T-cell (primary cell): ENCODE results near the gene FAT4. TPM values are rescaled to one million over a fixed set of nuclear protein-coding genes. Genes with fewer than 3 reads are reported as not detected.

Source experiments
- ATAC-seq, 4 experiments: fragments of 200-7000 bp in 3 of 4; fragments of 150-1000 bp in 1 of 4; cut with Tn5 transposase; replicated peaks in 1 of 4; 1 replicate in 3 of 4; 2 replicates in 1 of 4; pipeline ENCODE4 v1.10.0; 2021; ENCODE audit warnings: moderate library complexity in 3 of 4, mild to moderate bottlenecking in 2 of 4, moderate number of reproducible peaks in 1 of 4
- CTCF ChIA-PET, 2 donors: fragments of 300-600 bp; sonication (Branson Sonifier 250); formaldehyde crosslinking; loops; one replicate each; lab custom pipeline; 2022; ENCODE audit warnings: antibody characterized with exemption in 2 of 2; lab: Charles Lee
- POLR2A ChIA-PET, 2 donors: fragments of 300-600 bp; sonication (Branson Sonifier 250); formaldehyde crosslinking; loops; one replicate each; lab custom pipeline; 2022; ENCODE audit warnings: antibody characterized with exemption in 2 of 2; lab: Charles Lee
- DNase-seq, 35 experiments: peaks; one replicate each; pipeline versions ENCODE4 v3.0.0 to v3.0.0-alpha.2; 2013 to 2023
- H3K27ac ChIP-seq: one replicate; pipeline ENCODE4 v1.5.1; 2013; ENCODE audit warnings: low read length
- H3K27me3 ChIP-seq, 2 experiments: replicated peaks in 1 of 2; 1 replicate in 1 of 2; 2 replicates in 1 of 2; pipeline versions ENCODE4 v1.6.1 to v1.7.0; 2013; ENCODE audit warnings: low read length in 1 of 2, mixed read lengths in 1 of 2; ENCODE audit not compliant: control insufficient read depth in 2 of 2, insufficient read depth in 2 of 2; ENCODE audit errors: extremely low read depth in 1 of 2
- H3K36me3 ChIP-seq, 2 donors: 1 replicate in 1 of 2; 2 replicates in 1 of 2; pipeline versions ENCODE4 v1.6.1 to v1.7.0; 2013; ENCODE audit warnings: low read length in 1 of 2; ENCODE audit not compliant: control insufficient read depth in 2 of 2, insufficient read depth in 1 of 2; ENCODE audit errors: extremely low read depth in 1 of 2
- H3K4me1 ChIP-seq, 2 experiments: 1 replicate in 1 of 2; 2 replicates in 1 of 2; pipeline versions ENCODE4 v1.6.1 to v1.7.0; 2013; ENCODE audit warnings: low read length in 2 of 2, mixed read lengths in 1 of 2; ENCODE audit not compliant: insufficient read depth in 2 of 2, control insufficient read depth in 1 of 2; ENCODE audit errors: extremely low read depth in 1 of 2
- H3K4me3 ChIP-seq, 2 donors: 1 replicate in 1 of 2; 2 replicates in 1 of 2; pipeline versions ENCODE4 v1.5.1 to v1.7.0; 2013; ENCODE audit warnings: mild to moderate bottlenecking in 2 of 2, low read length in 1 of 2, moderate library complexity in 1 of 2; ENCODE audit not compliant: control insufficient read depth in 1 of 2; ENCODE audit errors: extremely low read depth in 1 of 2
- H3K9me3 ChIP-seq: 2 replicates; pipeline ENCODE4 v1.7.0; 2013
- H3K27ac Mint-ChIP-seq, 2 donors: one replicate each; pipeline ENCODE4 v1.8.0; 2020 to 2021; ENCODE audit warnings: mild to moderate bottlenecking in 2 of 2, mixed read lengths in 2 of 2
- H3K27me3 Mint-ChIP-seq, 2 donors: one replicate each; pipeline ENCODE4 v1.8.0; 2021 to 2022; ENCODE audit warnings: mixed read lengths in 2 of 2
- H3K36me3 Mint-ChIP-seq: one replicate; pipeline ENCODE4 v1.8.0; 2021; ENCODE audit warnings: mixed read lengths
- H3K4me1 Mint-ChIP-seq, 3 donors: one replicate each; pipeline ENCODE4 v1.8.0; 2020 to 2022; ENCODE audit warnings: mixed read lengths in 3 of 3, mild to moderate bottlenecking in 1 of 3
- H3K4me3 Mint-ChIP-seq, 3 donors: one replicate each; pipeline ENCODE4 v1.8.0; 2020 to 2022; ENCODE audit warnings: mild to moderate bottlenecking in 3 of 3, mixed read lengths in 3 of 3, moderate library complexity in 3 of 3
- H3K9me3 Mint-ChIP-seq, 3 donors: one replicate each; pipeline ENCODE4 v1.8.0; 2020 to 2022; ENCODE audit warnings: mixed read lengths in 3 of 3
- WGBS: methylation state at CpG from one replicate; pipeline ENCODE4 v1.1.5; 2013; ENCODE audit warnings: missing lambda C conversion rate; ENCODE audit not compliant: insufficient coverage; 5-methylcytosine and 5-hydroxymethylcytosine counted together
- total RNA-seq, 35 experiments: library from RNA in 6 of 35; stranded (reverse) in 6 of 35; fragments of 120-200 nt in 1 of 35; gene quantifications; one replicate each; pipeline versions ENCODE4 v1.2.1 to v1.2.4 and lab custom pipeline; 2013 to 2026

Gene FAT4
- total RNA-seq, 5 donors from 2014 or later (not counting 1 experiment from before 2014, with no cell fraction given) = 0.02 to 0.19 (median 0.06) TPM

DNA sequence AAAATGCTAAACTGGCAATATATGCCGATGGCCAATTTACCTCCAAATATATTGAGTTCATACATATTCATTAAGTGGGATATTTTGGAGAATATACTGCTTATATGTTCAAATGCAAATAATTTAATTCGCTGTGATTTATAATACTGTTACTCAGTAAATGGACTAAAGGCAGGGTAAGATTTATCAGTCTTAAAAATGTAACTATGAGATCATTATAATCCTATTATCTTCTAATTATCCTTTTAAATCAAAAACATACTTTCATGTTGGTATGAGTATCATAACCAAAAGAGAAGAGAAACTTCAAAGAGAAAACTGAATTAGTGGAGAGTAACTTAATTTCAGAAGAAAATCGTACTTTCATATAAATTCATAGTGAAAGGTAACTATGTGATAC, 44.6 kb downstream of the FAT4 start:
- no peak for DNase-seq
- ChIA-PET POLR2A (no interaction called here), CTCF (no interaction called here)
- H3K27me3 Mint-ChIP-seq = no peaks in the 10 kb centered on the region
- H3K4me3 ChIP-seq = no peak overlapping the region
- ATAC-seq = no peak
- H3K4me1 ChIP-seq = no peaks in the 10 kb centered on the region
- no peaks in the 10 kb centered on the region for H3K36me3 ChIP-seq
- H3K4me3 Mint-ChIP-seq = no peak overlapping the region
- no peaks in the 10 kb centered on the region for H3K4me1 Mint-ChIP-seq
- H3K9me3 Mint-ChIP-seq = peaks cover 2 to 7% (median 3%) of the 10 kb centered on the region in 3 donors
- H3K27me3 ChIP-seq = no peaks in the 10 kb centered on the region
- H3K27ac Mint-ChIP-seq = no peak overlapping the region
- no CpG with 5 or more reads among the region's 3 CpGs for WGBS
- no peaks in the 10 kb centered on the region for H3K9me3 ChIP-seq
- H3K36me3 Mint-ChIP-seq = no peaks in the 10 kb centered on the region
- no peak overlapping the region for H3K27ac ChIP-seq

DNA sequence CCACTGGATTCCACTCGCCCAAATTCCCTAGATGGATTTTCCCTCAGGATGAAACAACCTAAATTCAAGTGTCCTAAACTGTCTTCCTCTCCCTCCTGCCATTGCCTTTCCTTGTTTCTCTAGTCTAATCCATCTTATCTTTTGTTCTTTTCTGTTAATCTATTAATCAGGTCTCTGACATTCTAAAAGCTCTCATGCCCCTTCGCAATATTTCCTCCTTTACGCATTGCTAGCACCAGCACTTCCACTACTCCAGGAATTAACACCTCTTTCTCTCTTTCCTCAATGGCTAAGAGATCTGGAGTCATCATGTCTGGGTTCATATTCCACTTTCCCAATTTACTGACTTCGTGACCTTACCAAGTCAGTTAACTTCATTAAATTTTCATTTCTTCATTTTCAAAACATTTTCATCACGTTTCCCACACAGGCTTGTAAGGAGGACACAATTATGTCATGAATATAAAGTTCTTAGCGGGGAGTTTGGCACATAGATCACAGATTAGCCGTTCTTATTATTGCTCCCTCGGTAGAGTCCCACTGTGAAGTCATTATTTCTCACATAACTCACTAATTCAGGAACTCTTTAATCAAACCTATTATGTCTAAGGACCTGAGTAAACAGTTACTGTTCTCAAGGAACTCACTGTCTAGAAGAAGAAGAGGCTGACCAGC, 45.3 kb downstream of the FAT4 start:
- no peaks in the 10 kb centered on the region for H3K27me3 Mint-ChIP-seq
- H3K9me3 ChIP-seq = no peaks in the 10 kb centered on the region
- H3K9me3 Mint-ChIP-seq = peaks cover 3 to 7% (median 6%) of the 10 kb centered on the region in 3 donors
- DNase-seq (no peak), ATAC-seq (no peak)
- H3K27me3 ChIP-seq = no peaks in the 10 kb centered on the region
- no peak overlapping the region for H3K27ac Mint-ChIP-seq
- no peak overlapping the region for H3K27ac ChIP-seq
- CTCF ChIA-PET = no interaction called here
- no peaks in the 10 kb centered on the region for H3K36me3 ChIP-seq
- POLR2A ChIA-PET = no interaction called here
- H3K4me1 Mint-ChIP-seq = no peaks in the 10 kb centered on the region
- no peaks in the 10 kb centered on the region for H3K36me3 Mint-ChIP-seq
- no peak overlapping the region for H3K4me3 Mint-ChIP-seq
- 72% methylated on average over 3 of the region's 8 CpGs for WGBS
- H3K4me1 ChIP-seq = no peaks in the 10 kb centered on the region
- no peak overlapping the region for H3K4me3 ChIP-seq

DNA sequence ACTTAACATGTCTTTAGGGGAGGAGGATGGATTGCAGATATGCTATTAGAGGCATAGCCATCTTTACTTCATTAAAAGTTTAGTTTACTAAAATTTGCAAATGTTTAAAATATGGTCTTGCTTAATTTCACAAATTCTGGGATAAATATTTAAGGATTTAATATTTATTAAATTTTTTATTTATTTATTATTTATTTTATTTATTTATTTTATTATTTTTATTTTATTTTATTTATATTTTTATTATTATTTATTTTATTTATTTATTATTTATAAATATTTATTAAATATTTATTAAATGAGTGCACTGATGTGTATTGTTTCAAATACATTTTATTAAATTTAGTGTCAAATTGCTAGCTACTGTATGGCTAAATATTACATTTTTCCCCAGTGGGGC, 46.0 kb downstream of the FAT4 start:
- Histone ChIP-seq H3K27me3 (no peaks in the 10 kb centered on the region), H3K27ac (no peak overlapping the region), H3K4me3 (no peak overlapping the region), H3K4me1 (no peaks in the 10 kb centered on the region), H3K9me3 (no peaks in the 10 kb centered on the region), H3K36me3 (no peaks in the 10 kb centered on the region)
- POLR2A ChIA-PET = no interaction called here
- no peaks in the 10 kb centered on the region for H3K27me3 Mint-ChIP-seq
- peaks cover 3 to 7% (median 6%) of the 10 kb centered on the region in 3 donors for H3K9me3 Mint-ChIP-seq
- H3K27ac Mint-ChIP-seq = no peak overlapping the region
- H3K4me1 Mint-ChIP-seq = no peaks in the 10 kb centered on the region
- DNase-seq (no peak), ATAC-seq (no peak)
- no peaks in the 10 kb centered on the region for H3K36me3 Mint-ChIP-seq
- H3K4me3 Mint-ChIP-seq = no peak overlapping the region
- CTCF ChIA-PET = no interaction called here
